Immature natural killer cell (primary cell): Measurements from ENCODE around the gene FOXP1. TPM values are rescaled to one million over a fixed set of nuclear protein-coding genes. Genes with fewer than 3 reads are reported as not detected.

Source experiments
- DNase-seq, 3 donors: peaks; one replicate each; pipeline ENCODE4 v3.0.0; 2022; ENCODE audit warnings: mixed read lengths in 1 of 3
- H3K27ac Mint-ChIP-seq, 6 donors: one replicate each; pipeline ENCODE4 v1.8.0; 2020; ENCODE audit warnings: mixed read lengths in 6 of 6, mild to moderate bottlenecking in 5 of 6, inconsistent platforms in 4 of 6, moderate library complexity in 3 of 6
- H3K27me3 Mint-ChIP-seq, 3 donors: one replicate each; pipeline ENCODE4 v1.8.0; 2020 to 2021; ENCODE audit warnings: low read depth in 3 of 3, mild to moderate bottlenecking in 3 of 3, mixed read lengths in 3 of 3, moderate library complexity in 3 of 3, inconsistent platforms in 1 of 3
- H3K36me3 Mint-ChIP-seq, 3 donors: one replicate each; pipeline ENCODE4 v1.8.0; 2020; ENCODE audit warnings: mixed read lengths in 3 of 3, inconsistent platforms in 2 of 3, mild to moderate bottlenecking in 2 of 3
- H3K4me1 Mint-ChIP-seq, 2 donors: one replicate each; pipeline ENCODE4 v1.8.0; 2020; ENCODE audit warnings: inconsistent platforms in 2 of 2, mild to moderate bottlenecking in 2 of 2, mixed read lengths in 2 of 2, moderate library complexity in 1 of 2
- H3K4me3 Mint-ChIP-seq, 5 donors: one replicate each; pipeline ENCODE4 v1.8.0; 2020; ENCODE audit warnings: mild to moderate bottlenecking in 5 of 5, mixed read lengths in 5 of 5, inconsistent platforms in 3 of 5, moderate library complexity in 3 of 5
- H3K9me3 Mint-ChIP-seq, 6 donors: one replicate each; pipeline ENCODE4 v1.8.0; 2020; ENCODE audit warnings: mild to moderate bottlenecking in 6 of 6, mixed read lengths in 6 of 6, inconsistent platforms in 4 of 6, moderate library complexity in 3 of 6
- polyA plus RNA-seq, 3 donors: library from polyadenylated mRNA; unstranded; fragments of 300-500 nt; fragmentation: Illumina TruSeq; gene quantifications; one replicate each; pipeline ENCODE4 v1.2.3, GENCODE V29; 2021

The FOXP1 gene
- polyA plus RNA-seq, 3 donors from 2014 or later: 68.2 to 133 (median 84.0) TPM

GRCh38 chr3:71214016-71214415 lies 369.5 kb downstream of the FOXP1 start:
- Mint-ChIP-seq H3K4me1 (no peaks in the 10 kb centered on the region), H3K36me3 (peaks cover 0 to 5% (median 0%) of the 10 kb centered on the region in 3 donors), H3K4me3 (no peak overlapping the region), H3K27me3 (peaks cover 0 to 5% (median 2%) of the 10 kb centered on the region in 3 donors), H3K27ac (no peak overlapping the region), H3K9me3 (no peaks in the 10 kb centered on the region)
- DNase-seq: no peak

- H3K4me1 Mint-ChIP-seq: no peaks in the 10 kb centered on the region
- H3K27ac Mint-ChIP-seq: no peak overlapping the region
- H3K4me3 Mint-ChIP-seq: no peak overlapping the region
- H3K9me3 Mint-ChIP-seq: no peaks in the 10 kb centered on the region
- peaks cover 0 to 3% (median 0%) of the 10 kb centered on the region in 3 donors for H3K36me3 Mint-ChIP-seq
- H3K27me3 Mint-ChIP-seq: peaks cover 0 to 5% (median 2%) of the 10 kb centered on the region in 3 donors
- no peak for DNase-seq
Observed at GRCh38 chr3:71211083-71211482, 372.4 kb downstream of the FOXP1 start.

GRCh38 chr3:71210257-71211007 lies 373.1 kb downstream of the FOXP1 start:
- peaks cover 0 to 5% (median 2%) of the 10 kb centered on the region in 3 donors for H3K27me3 Mint-ChIP-seq
- peak overlapping the region in 1 of 6 donors; percentile 1 for H3K27ac Mint-ChIP-seq
- H3K4me3 Mint-ChIP-seq: no peak overlapping the region
- DNase-seq: no peak
- H3K36me3 Mint-ChIP-seq: peaks cover 0 to 3% (median 0%) of the 10 kb centered on the region in 3 donors
- H3K4me1 Mint-ChIP-seq: no peaks in the 10 kb centered on the region
- no peaks in the 10 kb centered on the region for H3K9me3 Mint-ChIP-seq

- H3K27me3 Mint-ChIP-seq: peaks cover 0 to 9% (median 3%) of the 10 kb centered on the region in 3 donors
- DNase-seq: no peak
- peaks cover 0 to 2% (median 0%) of the 10 kb centered on the region in 6 donors for H3K9me3 Mint-ChIP-seq
- no peaks in the 10 kb centered on the region for H3K4me1 Mint-ChIP-seq
- H3K27ac Mint-ChIP-seq: no peak overlapping the region
- no peak overlapping the region for H3K4me3 Mint-ChIP-seq
- H3K36me3 Mint-ChIP-seq: peaks cover 0 to 3% (median 0%) of the 10 kb centered on the region in 3 donors
Observed at GRCh38 chr3:71208211-71209095, 375.1 kb downstream of the FOXP1 start.

GRCh38 chr3:71207632-71208031 lies 375.9 kb downstream of the FOXP1 start:
- Mint-ChIP-seq H3K36me3 (peaks cover 0 to 3% (median 0%) of the 10 kb centered on the region in 3 donors), H3K4me1 (no peaks in the 10 kb centered on the region), H3K4me3 (no peak overlapping the region), H3K9me3 (peaks cover 0 to 2% (median 0%) of the 10 kb centered on the region in 6 donors), H3K27ac (no peak overlapping the region), H3K27me3 (peaks cover 0 to 9% (median 3%) of the 10 kb centered on the region in 3 donors)
- no peak for DNase-seq

GRCh38 chr3:71206305-71207165 lies 377.0 kb downstream of the FOXP1 start:
- Mint-ChIP-seq H3K9me3 (peaks cover 0 to 2% (median 0%) of the 10 kb centered on the region in 6 donors), H3K27ac (no peak overlapping the region), H3K4me3 (no peak overlapping the region), H3K36me3 (peaks cover 0 to 3% (median 0%) of the 10 kb centered on the region in 3 donors), H3K27me3 (peaks cover 0 to 7% (median 1%) of the 10 kb centered on the region in 3 donors), H3K4me1 (no peaks in the 10 kb centered on the region)
- no peak for DNase-seq

DNA sequence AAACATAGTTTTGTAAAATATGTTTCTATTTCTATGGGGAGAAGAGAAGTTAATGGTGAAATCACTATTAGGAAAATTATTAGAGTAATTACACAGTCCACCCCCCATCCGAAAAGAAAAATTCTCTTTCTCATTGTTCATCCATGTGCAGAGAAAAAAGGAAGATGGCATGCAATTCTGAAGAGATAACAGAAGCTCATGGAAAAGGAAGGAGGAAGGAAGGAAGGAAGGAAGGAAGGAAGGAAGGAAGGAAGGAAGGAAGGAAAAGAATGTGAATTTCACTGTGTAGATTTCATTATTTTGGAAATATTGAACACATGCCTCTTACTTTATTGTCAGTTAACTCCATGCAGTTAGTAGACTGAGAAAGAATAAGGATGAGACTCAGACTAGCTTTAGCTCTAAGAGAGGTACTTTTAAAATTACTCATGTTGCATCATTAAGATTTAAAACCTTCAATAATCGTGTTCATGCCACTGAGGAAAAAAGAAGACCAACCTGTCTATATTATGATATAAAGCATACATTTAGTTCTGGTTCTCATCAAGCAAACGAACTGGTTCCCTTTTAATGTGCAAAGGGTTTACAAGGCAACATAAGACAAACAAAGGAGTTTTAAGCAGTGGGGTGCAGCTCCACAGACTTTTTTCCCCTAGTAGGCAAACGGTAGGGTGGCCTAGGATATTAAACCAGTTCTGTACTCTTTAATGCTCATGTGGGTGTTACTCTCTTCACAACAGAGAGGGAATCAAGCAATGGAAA lies 379.6 kb downstream of the FOXP1 start:
- H3K4me1 Mint-ChIP-seq: no peaks in the 10 kb centered on the region
- no peak for DNase-seq
- peaks cover 0 to 4% (median 1%) of the 10 kb centered on the region in 3 donors for H3K27me3 Mint-ChIP-seq
- H3K9me3 Mint-ChIP-seq: peaks cover 0 to 2% (median 0%) of the 10 kb centered on the region in 6 donors
- H3K27ac Mint-ChIP-seq: no peak overlapping the region
- H3K36me3 Mint-ChIP-seq: no peaks in the 10 kb centered on the region
- no peak overlapping the region for H3K4me3 Mint-ChIP-seq

DNA sequence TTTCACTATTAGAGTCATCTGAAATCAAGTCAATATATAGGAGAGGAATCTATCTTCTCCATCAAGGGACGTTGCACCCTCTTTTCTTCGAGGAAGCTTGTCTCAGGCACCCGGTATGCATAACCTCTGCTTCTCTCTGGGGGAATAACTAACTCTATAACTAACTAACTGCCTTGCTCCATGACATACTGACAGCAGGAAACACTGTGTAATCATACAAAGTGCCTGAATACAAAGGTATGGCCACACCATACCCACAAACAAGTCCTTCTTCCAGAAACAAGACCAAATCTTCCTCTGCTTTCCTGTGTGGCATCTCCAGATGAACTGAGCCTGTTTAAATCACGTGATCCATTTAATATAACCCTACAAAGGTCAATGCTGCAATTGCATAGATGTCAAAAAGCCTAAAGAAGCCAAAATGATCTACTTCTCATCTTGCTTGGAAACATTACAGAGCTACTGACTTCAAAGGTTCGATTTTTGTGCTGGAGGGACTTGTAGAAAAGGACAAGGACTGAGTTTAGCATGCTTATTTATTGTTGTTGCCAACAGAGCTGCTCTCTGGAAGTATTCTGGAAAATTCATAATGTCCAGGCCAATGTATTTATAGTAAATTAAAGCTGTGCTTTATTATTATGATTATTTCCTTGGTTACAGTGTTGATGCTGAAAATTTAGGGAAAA lies 380.5 kb downstream of the FOXP1 start:
- Mint-ChIP-seq H3K4me3 (no peak overlapping the region), H3K36me3 (no peaks in the 10 kb centered on the region), H3K27ac (no peak overlapping the region), H3K27me3 (peaks cover 0 to 4% (median 1%) of the 10 kb centered on the region in 3 donors), H3K9me3 (peaks cover 0 to 2% (median 0%) of the 10 kb centered on the region in 6 donors), H3K4me1 (no peaks in the 10 kb centered on the region)
- DNase-seq: no peak

GRCh38 chr3:71201939-71202338 lies 381.6 kb downstream of the FOXP1 start:
- no peak for DNase-seq
- Mint-ChIP-seq H3K4me3 (no peak overlapping the region), H3K36me3 (peaks cover 0 to 2% (median 0%) of the 10 kb centered on the region in 3 donors), H3K4me1 (no peaks in the 10 kb centered on the region), H3K27ac (no peak overlapping the region), H3K9me3 (peaks cover 0 to 2% (median 0%) of the 10 kb centered on the region in 6 donors), H3K27me3 (peaks cover 0 to 4% (median 1%) of the 10 kb centered on the region in 3 donors)

DNA sequence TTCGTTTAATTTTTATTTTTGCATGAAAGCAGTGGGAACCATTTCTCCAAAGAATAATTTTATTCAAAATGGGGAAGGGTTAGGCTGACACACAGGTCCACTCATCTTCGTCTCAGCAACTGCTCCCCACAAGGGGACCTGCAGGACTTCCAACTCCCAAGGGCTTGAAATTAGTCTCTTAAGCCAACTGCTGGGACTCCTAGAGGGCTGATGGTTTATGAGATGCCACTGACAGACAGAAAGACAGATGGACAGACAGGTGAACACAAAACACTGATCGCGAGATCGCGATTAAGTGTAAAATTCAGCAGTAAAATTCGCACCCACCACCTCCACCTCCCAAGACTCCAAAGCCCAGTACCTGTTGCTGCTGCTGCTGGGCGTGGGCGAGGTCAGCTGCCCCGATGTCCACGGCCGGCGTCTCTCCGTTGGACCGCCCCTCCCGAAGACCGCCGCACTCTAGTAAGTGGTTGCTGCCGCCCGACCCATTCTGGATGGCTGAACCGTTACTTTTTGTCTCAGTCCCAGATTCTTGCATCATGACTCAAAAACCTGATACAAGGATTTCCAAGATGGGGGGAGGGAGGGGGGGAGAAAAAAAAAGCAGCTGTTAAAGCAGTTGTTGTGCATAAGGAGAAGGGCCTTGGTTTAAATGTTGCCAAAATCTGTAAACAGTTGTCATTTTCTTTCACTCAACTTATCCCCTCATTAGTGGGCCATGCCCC lies 385.5 kb downstream of the FOXP1 start:
- H3K9me3 Mint-ChIP-seq: no peaks in the 10 kb centered on the region
- H3K36me3 Mint-ChIP-seq: peaks cover 0 to 8% (median 4%) of the 10 kb centered on the region in 3 donors
- H3K27me3 Mint-ChIP-seq: peaks cover 0 to 4% (median 0%) of the 10 kb centered on the region in 3 donors
- H3K4me3 Mint-ChIP-seq: no peak overlapping the region
- no peak overlapping the region for H3K27ac Mint-ChIP-seq
- H3K4me1 Mint-ChIP-seq: peaks cover 16 to 21% of the 10 kb centered on the region in 2 donors
- no peak for DNase-seq

DNA sequence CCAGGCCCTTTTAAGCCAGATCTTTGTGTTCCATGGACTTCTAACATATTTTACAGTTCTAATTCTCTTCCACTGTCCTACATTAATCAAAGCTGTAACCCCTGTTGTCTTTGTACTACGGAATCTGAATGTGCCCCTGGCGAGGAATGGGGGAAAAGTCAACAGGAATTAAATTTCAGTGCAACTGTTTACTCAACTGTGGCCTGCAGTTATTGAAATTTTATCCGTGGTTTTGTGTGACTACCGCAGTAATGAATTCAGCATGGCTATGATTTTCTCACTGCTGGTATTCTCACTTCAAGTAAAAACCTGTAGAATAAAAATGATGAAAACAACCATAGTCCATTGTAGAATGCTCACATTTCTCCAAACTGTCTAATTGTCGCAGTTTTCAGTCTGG lies 388.0 kb downstream of the FOXP1 start:
- H3K36me3 Mint-ChIP-seq: peaks cover 0 to 10% (median 4%) of the 10 kb centered on the region in 3 donors
- H3K27ac Mint-ChIP-seq: peak overlapping the region in 1 of 6 donors; percentile 69

GRCh38 chr3:71194785-71195184 lies 388.7 kb downstream of the FOXP1 start:
- peaks cover 0 to 4% (median 0%) of the 10 kb centered on the region in 3 donors for H3K27me3 Mint-ChIP-seq
- H3K36me3 Mint-ChIP-seq: peaks cover 0 to 14% (median 8%) of the 10 kb centered on the region in 3 donors
- no peak overlapping the region for H3K4me3 Mint-ChIP-seq
- no peaks in the 10 kb centered on the region for H3K9me3 Mint-ChIP-seq
- no peak overlapping the region for H3K27ac Mint-ChIP-seq
- H3K4me1 Mint-ChIP-seq: peaks cover 18 to 21% of the 10 kb centered on the region in 2 donors
- no peak for DNase-seq

More for the DNA sequence above, 388.0 kb downstream of the FOXP1 start:
- no peaks in the 10 kb centered on the region for H3K9me3 Mint-ChIP-seq
- peaks cover 0 to 4% (median 0%) of the 10 kb centered on the region in 3 donors for H3K27me3 Mint-ChIP-seq
- H3K4me1 Mint-ChIP-seq: peaks cover 18 to 21% of the 10 kb centered on the region in 2 donors
- no peak for DNase-seq
- H3K4me3 Mint-ChIP-seq: no peak overlapping the region
